ENCODE results near the gene SFMBT1.

SFMBT1 gene

DNA sequence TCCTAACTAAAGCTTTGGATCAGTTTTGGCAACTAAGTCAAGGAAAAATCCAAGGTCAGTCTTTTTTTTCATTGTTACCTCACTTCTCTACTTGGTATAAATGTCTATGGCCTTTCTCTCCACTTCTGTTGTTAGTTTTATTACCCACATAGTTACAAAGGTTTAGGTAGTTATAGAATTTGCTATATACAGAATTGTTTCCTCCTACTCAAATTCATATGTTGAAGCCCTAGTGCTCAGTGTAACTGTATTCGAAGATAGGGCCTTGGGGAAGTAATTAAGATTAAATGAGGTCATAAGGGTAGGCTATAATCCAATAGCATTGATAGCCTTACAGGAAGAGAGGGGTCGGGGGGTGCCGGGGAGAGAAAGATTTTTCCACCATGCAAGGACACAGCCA is 128.8 kb downstream of the SFMBT1 start:
- no peak for DNase-seq (ENCODE audit: low read depth)

DNA sequence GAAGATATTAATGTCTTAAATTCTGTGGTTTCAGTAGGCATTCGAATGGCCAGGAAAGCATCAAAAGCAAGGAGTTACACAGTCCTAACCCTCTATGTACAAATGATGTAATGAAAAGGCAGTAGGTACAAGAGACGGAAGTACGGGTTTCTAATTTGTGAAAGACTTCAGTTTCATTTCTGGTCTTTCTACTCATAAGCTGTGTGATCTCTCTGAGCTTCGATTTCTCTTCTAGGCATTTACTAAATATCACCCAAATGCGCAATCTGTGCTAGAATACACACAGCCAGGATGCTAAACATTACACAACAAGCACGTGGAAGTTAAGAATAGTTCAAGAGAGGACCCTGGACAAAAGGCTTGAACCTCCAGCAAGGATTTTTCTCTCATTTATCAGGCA is 130.6 kb downstream of the SFMBT1 start:
- no peak for DNase-seq (ENCODE audit: low read depth)

DNA sequence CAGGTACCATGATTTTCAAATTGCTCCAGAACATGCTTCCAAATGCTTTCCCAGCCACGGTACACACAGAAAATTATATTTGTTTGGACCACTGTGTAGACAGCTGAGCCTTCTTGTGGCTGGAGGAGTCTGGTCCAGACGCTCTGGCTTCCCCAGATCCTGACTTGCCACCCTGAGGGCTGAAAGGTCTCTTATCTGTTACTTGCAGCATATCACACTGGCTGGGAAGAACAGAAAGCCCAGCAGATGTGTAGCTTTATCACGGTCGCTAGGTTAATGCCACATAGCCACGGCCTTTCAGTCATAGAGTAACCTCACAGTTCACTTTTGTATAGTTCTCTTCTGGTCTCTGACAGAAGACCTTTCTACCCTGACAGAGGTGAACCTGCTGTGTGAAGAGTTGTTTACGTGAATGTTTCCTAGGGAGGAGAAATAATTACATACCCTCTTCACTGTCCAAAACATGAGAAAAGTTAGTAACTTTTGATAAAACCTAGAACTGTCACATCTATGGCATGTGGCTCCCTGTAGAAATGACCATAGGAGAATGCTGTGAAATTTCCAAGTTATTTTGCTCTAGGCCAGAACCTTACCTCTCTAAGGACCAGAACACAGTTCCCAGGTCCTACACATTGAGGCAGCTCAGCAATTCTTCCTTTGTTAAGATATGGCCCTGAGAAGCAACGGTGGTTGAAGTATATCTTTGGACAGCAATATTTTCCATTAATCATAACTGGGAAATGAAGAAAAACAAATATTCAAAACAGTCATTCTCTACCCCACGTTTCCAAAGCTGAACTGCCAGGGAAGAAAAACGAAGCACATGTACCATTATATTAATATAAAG is 132.8 kb downstream of the SFMBT1 start:
- no peak for DNase-seq (ENCODE audit: low read depth)

DNA sequence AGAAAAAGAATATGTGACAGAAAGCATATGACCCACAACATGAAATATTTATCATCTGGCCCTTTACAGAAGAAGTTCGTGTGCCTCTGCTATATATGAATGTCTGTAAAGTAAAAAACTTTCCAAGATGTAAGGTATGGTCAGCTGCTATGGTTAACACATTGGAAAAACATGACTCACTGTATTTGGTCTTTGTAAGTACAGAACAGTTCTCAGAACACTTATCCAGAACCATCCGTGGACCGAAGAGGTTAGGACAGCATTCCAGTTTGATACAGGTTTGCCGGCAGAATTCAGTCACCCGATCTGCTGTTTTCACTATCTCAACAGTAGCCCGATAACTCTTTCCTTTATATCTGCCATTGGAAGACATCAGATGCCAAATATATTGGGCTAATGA is 135.1 kb downstream of the SFMBT1 start:
- no peak for DNase-seq (ENCODE audit: low read depth)

DNA sequence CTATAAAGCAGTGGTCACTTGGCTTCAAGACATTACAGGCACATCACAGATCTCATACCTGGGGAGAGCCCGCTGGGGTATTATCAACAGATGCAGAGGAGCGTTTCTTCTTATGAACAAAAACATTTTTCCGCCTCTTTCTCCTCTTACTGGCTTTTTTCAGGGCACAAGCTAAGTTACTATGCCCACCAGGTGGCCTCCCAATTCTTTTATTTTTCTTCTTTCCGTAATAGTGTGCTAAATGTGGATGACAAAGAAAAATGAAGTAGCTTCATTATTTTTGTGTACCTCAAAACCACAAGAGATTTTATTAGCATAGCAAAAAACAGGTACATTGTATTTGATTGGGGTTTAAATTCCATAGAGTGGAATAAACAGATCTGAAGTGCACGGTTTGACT is 138.4 kb downstream of the SFMBT1 start:
- no peak for DNase-seq (ENCODE audit: low read depth)

DNA sequence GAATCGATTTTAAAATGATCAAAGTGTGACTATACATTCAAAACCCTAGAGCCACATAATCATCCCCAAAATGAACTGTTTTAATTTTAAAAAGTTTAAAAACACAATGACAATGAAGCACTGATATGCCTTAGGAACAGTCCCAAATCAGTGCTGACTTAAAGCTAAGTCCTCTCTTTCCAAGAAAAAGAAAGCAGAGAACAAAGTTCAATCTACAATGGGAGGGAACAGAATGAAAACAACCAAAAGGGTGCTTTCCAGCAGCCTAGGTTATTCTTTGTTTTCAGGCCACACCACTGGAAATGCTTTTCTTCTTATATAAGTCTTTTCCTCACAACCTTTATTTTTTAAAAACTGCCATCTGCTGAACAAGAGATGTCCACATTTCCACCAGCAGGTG is 141.3 kb downstream of the SFMBT1 start:
- no peak for DNase-seq (ENCODE audit: low read depth)

DNA sequence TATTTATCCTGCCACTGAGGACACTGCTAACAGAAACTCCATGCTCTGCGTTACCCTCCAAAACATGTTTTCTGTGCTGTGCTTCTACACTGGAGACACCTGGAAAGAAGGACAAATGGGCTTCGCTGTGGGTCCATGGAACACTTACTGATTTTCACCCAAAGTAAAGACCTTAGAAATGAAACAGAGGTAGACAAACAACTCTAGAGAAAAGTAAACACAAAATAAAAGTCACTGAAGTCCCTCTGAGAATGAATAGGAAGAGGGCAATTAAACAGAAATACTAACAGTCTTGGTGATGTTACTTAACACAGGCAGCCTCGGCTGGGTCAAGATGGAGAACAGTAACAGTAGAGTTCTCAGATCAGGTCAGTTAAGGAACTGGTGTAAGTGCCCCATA is 141.9 kb downstream of the SFMBT1 start:
- no peak for DNase-seq (ENCODE audit: low read depth)

DNA sequence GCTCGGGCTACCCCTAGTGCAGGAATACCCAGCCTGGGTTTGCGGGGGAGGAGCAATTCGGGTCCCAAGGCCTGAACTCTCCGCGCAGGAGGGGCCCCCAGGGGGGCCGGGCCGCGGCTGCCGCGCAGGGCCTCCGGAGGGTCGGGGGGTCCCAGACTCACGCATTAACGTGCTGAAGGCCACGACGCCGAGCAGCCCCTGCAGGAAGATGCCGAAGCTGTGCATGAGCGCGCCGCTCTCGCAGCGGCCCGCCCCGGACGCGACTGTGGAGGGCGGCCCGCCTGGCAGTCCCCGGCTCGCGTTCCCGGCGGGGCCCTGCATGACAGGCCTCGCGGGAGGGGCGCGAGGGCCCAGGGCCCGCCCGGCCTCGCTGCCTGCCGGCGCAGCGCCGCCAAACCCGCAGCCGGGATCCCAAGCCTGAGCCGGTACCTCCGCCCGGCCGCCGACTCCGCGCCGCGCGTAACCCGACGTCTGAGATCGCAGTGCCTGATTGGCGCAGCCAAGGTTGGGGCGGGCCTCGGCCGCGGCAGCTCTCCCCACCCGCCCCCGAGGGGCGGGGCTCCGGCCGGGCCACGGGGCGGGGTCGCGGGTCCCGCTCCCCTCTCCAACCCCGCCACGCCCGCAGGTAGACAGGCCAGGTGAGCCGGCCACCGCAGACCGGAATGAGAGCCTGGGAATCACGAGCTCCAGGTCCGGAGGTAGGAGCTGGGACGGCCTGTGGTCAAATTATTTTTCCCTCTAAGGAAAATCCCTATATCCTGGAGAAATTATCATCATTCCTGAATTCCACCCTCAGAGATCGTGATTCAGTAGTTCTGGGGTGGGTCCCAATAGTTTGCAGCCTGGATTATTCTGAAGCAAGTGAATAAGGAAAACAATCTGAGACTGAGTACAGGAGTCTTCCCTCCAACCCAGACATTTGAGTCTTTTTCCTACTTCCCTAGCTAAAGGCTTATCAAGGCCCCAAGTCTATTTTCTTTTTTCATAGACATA is 148.4 kb downstream of the SFMBT1 start, which contains the start of gene STIMATE:
Gene STIMATE, minus strand, starts transcription at position 419 of the 993 bp plus-strand sequence. Its CDS starts 98 bp downstream, at position 321.
- DNase-seq (ENCODE audit: low read depth): peak; percentile 80

DNA sequence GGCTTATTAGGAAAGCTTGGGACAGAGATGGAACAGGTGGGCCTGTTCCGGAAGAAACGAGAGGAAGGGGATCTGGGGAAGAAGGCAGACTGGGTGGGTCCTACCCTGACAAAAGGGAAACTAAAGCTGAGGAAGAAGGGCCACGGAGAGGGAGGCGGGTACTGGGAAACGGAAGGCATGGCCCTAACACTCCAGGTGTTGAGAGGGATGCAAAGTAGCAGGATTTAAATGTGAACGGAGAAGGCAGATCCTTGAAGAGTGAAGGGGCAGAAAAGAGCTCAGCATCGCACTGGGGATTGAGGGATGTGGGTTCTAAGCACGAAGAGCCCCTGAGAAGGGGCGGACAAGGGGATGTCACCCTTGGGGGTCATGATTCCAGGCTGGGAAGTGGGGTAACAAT is 149.3 kb downstream of the SFMBT1 start:
- DNase-seq (ENCODE audit: low read depth): no peak

DNA sequence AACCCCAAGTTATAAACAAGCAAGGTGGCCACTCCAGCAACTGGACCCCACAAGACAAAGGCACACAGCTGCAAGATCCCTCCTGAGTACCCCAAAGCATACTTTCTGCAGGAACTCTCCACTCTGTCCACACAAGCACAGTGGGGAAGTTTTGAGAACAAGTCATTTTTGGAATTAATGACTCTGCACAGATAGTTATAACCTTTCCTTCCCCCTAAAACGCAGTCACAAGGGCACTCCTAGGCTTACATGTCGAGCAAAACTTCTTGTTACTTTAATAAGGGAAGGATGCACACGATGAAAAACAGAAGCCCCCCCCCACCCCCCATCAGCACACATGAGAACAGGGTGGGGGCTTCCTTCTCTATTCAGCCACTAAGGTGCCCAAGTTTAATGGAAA is 149.7 kb downstream of the SFMBT1 start:
- no peak for DNase-seq (ENCODE audit: low read depth)

DNA sequence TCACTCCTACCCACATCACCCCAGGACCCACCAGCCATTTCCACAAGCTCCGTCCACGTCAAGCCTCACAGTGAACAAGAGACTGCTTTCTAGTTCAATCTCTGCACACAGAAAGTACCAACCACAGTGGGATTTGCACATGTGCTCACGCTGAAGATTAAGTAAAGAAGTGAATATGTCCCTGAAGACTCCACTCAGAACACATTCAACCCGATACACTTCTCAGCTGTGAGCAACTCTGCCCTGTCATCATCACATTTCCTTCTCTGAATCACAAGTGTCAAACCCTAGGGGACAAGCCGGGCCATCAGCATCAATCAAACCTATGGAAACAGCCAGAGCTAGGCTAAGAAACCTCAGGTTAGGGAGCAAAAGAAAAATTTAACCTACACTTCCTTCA is 150.5 kb downstream of the SFMBT1 start:
- DNase-seq (ENCODE audit: low read depth): no peak

DNA sequence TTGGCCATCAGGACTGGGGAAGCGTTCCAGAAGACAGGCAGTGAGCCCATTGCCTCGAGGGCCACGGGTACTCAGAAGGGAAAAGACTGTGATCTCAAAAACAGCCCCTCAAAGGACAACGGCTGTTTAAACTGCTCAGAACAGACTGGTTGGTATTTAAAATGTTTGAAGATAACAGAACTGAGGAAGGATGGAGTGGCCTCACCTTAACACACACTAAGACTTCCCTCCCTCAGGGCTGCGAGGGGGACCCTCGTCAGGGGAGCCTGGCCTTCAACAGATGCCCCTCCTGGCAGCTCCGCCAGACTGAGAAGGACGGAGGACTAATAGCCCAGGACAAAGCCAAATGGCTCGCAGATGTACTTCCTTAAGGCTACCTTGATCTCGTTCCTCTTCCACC is 151.1 kb downstream of the SFMBT1 start:
- DNase-seq (ENCODE audit: low read depth): no peak

DNA sequence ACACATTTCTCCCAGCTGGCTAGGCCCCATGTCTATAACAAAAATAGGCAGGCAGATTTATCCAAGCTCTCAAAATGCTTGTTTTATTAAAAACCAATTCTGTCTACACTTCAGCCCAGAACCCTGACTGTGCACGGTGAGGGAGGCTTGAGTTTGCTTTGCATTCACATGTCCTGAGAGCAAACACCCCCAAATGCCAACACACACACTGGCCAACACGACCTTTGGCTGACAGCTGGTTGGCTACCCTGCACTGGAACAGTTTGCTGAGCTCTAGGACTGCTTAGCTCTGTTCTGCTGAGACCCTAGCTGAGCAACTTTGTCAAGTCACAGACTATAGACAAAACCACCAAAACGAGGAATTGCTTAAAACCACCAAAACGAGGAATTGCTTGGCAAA is 152.2 kb downstream of the SFMBT1 start:
- no peak for DNase-seq (ENCODE audit: low read depth)

DNA sequence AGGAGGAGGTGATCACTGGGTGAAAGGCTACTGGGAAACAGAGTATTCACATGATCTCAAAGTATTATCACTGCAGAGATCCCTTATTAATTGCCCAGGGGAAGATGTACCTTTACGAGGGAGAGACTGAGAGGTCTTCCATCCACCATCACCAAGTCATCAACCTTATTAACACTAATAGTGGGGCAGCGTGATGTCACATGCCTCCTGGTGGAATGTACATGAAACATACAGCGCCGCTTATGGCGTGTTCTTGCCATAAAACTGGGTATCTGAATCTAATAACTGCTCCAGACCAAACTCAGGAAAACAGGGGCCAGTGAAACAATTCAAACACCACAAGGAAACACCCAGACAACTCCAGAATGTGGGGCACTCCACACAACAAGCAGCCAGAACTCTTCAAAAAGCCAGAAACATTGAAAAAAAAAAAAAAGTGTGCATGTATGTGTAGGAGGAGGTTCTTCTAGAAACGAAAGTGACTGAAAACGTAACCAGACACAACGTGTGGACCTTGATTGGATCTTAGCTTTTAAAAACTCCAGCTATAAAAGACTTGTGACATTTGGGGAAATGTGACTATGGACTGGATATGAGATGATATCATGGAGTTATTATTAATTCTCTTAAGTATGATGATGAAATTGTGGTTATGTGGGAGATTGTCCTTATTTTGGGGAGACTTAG is 153.1 kb downstream of the SFMBT1 start:
- DNase-seq (ENCODE audit: low read depth): no peak

DNA sequence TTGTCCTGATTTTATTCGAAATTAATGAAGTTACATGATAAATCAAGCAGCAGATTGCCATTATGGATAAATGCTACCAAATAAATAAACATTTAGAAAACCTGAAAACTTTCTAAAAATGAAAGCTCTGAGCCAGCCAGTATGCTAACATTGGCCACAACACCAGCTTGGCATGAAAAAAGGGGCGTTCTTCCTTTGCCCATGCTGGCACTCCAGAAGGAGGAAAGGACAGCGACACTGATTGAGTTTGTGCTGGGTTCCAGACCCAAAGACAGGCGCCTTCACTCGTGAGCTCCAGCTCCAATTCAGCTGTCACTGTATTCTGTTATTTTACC is 153.6 kb downstream of the SFMBT1 start:
- DNase-seq (ENCODE audit: low read depth): no peak

DNA sequence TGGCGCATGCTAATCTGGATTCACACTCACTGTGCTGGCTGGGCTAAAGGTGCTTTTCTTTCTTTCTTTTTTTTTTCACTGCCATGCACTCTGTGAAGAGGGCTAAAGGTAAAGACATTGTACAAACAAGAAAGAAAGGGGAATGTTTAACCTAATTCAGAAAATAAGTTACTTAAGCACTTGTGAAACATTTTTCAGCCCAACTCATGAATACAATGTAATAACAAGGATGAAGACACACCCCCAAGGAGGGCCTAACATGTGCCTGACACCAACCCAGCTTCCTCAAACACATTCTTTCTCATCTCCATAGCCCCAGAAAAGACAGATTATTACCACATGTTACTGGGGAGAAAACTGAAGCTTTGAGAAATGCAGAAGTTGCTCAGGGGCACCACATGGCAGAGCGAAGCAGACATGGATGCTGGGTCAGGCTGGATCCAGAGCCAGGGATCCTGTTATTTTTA is 154.2 kb downstream of the SFMBT1 start:
- no peak for DNase-seq (ENCODE audit: low read depth)

DNA sequence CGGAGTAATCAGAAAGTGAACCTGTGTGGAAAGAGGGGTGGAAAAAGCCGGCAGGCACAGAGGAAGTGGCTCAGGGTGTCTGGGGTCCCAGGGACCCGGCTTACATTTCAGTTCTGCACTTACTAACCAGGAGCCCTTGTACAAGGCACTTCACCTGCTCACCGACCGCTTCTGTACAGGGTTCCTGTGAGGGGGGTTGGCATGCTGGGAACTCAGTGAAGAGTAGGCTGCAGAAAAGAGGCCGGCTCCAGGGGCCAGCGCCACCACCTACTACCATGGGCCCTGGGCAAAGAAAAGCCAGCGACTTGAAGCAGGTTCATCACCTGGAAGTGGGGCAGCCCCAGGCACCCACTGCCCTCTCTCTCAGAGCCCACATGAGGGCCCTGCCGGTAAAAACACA is 154.7 kb downstream of the SFMBT1 start:
- DNase-seq (ENCODE audit: low read depth): no peak

DNA sequence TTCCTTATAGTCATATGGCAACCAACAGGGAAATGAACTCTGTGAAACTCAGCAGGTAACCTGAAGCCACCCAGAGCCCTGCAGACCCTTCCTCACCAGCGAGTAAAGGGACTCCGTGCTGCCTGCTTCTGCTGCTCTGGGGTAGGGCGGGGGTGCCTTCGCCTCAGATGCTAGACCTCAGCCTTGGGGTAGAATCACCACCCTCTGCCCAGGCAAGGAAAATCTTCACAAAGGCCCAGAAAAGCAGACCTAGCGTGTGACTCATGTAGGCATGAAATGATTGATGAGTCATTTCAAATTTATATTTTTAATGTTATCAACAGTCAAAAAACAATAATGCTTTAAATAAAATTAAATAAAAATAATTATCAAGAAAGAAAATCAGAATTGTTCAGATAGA is 155.1 kb downstream of the SFMBT1 start:
- no peak for DNase-seq (ENCODE audit: low read depth)

DNA sequence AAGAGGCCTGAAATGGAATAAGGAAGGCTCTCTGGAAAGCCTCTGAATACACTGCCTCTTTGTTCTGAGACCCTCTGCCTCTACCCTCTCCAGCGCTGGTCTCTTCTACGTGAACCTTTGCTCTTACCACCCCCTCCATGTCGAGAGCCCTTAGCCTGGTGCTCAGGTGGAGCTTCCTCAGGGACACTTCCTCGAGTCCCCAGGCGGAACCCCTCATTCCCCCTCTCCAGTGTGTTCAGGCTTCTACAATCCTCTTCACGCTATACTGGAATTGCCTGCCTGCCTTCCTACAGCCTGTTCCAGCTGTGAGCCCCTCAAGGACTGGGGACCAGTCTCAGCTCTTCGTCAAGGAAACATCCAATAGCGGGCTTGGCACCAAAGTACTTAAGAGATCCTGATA is 156.0 kb downstream of the SFMBT1 start:
- no peak for DNase-seq (ENCODE audit: low read depth)

DNA sequence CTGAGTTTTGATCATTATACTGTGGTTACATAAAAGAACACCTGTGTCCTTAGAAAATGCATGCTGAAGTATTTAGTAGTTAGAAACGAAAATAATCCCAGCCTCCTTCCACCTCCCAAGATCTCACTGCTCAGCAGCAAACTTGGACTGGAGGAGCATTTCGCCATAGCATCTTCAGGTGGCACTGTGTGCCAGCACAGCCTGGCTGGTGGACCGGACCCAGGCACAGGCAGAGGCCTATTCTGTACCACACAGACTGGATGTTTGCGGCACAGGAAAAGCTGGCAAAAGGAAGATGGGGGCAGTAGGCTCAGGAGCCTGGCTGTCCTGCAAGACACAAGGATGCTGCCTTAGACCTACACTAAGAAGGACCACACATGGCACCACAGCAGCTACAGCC is 158.7 kb downstream of the SFMBT1 start:
- no peak for DNase-seq (ENCODE audit: low read depth)

DNA sequence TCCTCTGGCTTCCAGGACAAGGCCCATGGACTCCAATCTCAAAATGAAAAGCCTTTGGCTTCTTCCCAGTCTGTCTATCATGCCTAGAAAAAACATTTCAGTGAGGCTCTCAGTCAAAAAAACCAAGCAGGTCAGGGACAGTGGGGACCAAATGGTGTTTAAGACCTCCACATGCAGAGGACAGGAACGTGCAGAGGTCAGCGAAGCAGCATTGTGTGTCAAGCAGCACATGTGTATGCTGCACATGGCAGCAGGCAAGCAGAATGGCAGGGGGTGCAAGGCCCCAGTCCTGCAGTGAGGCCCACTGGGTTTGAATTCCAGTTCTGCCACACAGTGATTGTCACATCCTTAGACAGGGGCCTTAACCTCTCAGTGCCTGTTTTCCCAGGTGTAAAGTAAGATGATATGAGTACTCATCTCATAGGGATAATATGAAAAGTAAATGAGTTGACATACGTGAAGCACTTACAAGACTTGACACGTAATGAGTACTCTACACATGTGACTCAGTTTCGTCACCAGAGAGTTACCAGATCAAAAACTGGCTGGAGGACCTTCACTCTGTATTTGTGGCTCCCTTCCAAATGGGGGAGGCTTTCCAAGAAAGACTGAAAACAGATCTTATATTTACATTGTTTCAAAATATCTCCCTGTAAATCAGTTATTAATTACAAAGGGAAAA is 159.7 kb downstream of the SFMBT1 start:
- DNase-seq (ENCODE audit: low read depth): no peak

DNA sequence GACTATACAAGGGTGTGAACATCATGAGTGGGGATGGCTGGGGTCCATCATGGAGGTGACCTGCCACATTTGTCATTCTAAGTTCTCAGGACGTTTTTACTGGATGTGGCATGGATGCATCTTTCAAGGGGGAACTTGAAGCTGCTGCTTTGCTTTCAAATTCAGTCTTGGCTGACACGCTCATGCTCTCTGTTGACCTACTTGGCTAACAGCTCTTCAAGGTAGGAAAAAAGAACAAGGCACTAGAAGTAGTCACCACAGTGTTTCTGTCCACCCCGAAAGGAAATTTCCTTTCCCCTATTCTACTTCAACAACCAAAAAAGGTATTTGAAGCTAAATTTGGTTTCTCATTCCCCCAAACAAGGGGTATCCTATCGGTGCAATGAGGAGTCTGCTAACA is 163.5 kb downstream of the SFMBT1 start:
- DNase-seq (ENCODE audit: low read depth): no peak
